UCSD-AML1 (cell line): ENCODE results near the gene SHC4.

Experiments used
- DNase-seq: peaks from one replicate; lab custom pipeline; 2025; ENCODE audit not compliant: unreplicated experiment; lab: John Stamatoyannopoulos, UW

SHC4 gene

DNA sequence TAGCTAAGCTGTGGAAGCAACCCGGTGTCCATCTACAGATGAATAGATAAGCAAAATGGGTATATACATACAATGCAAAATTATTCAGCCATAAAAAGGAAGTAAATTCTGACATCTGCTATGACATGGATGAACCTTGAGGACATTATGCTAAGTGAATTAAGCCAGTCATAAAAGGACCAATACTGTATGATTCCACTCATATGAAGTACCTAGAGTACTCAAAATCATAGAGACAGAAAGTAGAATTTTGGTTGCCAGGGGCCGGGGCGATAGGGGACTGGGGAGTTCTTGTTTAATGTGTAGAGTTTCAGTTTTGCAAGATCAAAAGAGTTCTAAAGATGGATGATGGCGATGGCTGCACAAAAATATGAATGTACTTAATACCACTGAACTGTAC is 75.5 kb downstream of the SHC4 start:
- no peak for DNase-seq

DNA sequence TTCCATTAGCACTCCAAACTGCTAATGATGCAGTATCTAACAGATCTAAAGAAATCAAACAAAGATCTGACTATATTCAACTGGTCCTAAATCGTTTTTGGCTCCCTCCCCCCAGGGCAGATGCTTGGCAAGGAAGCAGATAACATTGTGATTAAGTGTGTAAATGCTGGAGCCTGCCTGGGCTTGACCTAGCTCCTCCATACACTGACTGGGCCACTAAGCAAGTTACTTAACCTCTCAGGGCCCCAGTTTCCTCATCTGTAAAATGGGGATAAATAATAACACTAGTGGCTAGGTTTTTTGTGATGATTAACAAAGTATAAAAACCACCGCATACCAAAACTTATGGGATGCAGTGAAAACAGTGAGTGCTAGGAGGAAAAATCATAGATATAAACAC is 76.6 kb downstream of the SHC4 start:
- no peak for DNase-seq

DNA sequence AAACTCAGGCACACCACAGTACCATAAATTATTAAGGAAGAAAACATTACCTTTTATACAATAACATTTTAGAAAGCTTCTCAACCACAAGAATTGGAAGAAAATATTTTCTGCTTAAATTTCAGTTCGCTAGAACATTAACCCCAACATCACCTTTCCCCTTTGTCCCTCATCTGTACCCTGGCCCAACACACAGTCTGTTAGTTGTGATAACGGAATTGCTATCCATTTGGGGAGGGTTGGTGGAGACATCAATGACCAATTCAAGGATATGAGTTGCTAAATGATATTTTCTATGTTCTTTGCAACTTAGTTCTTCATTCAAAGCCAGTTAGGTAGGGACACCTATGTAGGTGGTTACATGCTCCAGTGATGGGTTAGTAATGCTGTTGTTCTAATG is 80.0 kb downstream of the SHC4 start:
- no peak for DNase-seq

DNA sequence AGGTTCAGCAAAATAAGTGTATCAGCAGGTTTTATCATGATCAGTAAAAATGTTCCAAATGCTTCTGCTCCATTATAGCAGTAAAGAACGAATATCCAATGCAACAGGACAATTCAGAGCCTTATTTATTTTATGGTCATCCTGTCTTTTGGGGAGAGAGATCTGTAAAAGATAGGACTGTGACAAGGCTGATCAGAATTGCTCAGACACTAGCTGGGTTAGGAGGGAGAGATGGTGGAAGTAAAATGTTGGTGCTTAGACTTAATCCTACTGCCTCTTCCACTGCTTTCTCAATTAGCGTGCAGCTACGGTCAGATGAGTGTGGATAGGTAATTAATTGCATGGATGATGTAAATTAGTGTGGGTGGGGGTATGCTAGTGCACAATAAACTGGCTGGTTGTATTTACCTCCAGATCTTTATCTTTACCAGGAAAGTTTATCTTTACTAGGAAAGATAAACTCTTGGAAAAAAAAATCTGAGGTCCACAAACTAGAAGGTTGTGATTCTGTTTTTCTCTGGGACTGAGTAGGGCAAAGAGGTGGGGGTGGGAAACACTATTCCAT is 83.6 kb downstream of the SHC4 start:
- no peak for DNase-seq

DNA sequence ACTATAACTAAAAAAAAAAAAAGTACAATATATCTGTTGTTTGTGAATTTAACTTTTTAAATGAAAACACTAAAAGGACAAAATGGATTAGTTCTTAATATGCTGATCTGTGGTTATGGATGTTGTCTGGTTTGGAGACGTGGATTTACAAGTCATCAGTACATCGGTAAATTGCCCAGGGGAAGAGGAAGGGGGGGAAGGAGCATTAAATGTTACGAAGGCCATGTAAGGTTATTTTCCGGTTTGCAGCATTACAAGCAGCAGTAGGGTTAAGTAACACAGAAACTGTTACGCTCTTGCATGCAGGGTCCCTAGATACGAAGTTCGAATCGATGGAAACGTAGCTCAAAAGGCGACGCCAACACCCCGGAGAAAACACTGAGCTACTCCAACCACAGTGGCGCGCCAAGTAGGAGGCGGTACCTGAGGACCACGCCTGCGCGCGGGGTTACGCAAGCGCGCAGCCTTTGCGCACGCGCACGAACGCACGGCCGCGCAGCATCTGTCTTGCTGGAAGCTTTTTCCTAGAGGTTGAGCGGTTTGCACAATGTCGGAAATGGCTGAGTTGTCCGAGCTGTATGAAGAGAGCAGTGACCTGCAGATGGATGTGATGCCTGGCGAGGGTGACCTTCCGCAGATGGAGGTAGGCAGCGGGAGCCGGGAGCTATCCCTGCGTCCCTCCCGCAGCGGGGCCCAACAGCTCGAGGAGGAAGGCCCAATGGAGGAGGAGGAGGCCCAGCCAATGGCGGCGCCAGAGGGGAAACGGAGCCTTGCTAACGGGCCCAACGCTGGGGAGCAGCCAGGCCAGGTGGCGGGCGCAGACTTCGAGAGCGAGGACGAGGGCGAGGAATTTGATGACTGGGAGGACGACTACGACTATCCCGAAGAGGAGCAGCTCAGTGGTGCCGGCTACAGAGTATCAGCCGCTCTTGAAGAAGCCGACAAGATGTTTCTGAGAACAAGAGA is 85.8 kb downstream of the SHC4 start, which contains the start of gene EID1:
EID1 (plus strand) TSS at position 505 of the 966 bp plus-strand sequence; CDS start at position 548, 43 bp downstream.
- peak; percentile 96 for DNase-seq

DNA sequence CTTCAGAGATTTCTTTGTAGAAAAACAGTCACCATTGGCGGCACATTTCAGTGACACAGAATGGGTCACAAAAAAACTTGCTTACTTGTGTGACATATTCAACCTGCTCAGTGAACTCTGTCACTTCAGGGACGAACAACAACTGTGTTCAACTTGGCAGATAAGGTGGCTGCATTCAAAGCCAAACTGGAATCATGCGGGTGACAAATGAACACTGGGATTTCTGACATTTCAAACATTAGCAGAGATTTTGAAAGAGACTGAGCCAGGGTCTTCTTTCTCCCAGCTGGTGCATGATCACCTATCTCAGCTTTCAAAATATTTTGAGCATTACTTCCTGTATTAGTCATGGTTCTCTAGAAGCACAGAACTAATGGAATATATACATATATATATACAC is 87.7 kb downstream of the SHC4 start:
- DNase-seq: no peak

DNA sequence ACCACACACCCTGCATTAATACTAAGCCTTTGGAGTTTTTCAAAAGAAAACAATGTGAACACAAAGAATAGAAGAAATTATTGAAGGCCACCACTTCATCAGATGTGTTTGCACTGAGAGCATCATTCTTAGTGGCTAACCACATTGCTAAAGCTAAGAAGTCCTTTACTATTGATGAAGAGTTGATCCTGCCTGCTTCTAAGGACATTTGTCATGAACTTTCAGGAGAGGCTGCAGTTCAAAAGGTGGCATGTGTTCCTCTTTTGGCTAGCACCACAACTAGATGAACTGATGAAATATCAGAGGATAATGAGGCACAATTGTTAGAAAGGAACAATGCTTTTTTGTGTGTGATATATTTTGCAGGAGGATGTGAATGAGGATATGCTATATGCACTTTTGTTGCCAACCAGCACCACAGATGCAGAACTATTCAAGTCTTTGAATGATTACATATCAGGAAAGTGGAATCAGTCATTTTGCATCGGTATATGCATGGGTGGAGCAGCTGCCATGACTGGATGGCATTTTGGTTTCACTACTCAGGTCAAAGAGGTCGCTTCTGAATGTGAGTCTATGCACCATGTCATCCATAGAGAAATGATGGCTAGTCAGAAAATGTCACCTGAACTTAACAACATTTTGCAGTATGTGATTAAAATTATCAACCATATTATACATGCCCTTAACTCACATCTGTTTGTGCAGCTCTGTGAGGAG is 88.3 kb downstream of the SHC4 start:
- DNase-seq: no peak

DNA sequence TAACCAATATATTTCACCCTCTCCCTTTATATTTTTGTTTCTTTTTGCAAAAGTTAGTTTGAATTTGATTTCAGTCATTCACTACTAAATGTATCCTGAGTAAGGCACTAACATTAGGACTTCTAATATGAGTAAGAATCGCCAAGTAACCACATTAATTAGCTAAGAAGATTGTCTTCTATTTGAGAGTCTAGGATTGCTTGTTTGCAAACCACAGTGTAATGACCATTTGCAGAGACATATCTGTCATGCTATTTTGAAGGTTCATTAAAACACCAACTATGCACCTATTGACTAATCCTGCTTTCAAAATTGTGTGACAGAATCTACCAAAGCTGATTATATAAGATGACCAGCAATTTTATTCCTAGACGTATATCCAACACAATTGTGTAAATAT is 91.1 kb downstream of the SHC4 start:
- DNase-seq: no peak

DNA sequence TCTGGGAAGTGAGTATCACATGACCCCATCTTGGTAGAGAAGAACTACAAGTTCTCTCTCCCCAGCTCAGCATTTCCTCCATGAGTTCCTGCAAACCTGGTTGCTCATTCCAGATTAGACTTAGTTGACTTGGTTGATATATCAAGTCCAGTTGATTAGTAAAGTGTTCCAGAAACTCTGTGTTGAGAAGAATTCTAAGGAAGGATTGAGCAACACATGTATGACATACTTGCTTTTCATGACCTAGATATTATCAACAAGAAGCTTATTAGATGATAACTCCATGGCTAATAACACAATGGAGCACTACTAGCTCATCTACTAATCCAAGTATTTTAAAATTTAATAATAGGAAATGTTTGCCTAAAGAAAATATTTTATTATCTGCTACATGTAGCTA is 92.2 kb downstream of the SHC4 start:
- no peak for DNase-seq

DNA sequence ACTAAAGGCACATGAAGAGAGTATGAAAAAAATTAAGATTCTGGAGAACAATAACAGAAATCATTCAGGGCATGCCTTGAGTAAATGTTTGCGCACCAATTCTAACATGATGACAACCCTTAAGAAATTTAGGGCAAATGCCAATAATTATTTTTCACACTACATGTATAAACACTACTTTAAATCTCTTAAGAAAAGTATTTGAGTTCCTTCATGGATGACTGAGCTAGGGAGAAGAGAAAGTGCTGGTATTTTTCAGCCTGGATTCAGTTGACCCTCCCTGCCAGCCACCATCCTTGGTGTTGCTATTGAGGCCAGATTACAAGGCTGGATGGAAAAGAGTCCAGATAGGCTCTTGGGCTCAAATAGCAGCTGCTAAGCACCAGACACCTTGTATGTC is 93.8 kb downstream of the SHC4 start:
- DNase-seq: no peak

DNA sequence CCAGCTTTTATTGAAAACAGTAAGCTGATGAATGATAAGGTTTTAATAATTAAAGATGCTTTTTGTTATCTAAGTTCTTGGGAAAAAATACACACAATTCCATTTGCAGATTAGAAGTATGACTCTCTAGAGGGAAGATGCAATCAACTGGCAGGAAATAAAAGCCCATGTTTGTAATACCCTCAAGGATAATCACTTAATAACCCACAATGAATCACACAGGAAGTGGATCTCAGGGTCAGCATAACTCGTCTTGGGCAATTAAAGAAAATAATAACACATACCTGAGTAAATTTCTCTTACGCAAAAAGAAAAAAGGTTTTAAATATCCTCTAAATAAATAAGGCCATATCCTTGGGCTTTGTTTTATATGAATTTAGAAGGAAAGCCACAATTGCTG is 95.2 kb downstream of the SHC4 start:
- DNase-seq: no peak

DNA sequence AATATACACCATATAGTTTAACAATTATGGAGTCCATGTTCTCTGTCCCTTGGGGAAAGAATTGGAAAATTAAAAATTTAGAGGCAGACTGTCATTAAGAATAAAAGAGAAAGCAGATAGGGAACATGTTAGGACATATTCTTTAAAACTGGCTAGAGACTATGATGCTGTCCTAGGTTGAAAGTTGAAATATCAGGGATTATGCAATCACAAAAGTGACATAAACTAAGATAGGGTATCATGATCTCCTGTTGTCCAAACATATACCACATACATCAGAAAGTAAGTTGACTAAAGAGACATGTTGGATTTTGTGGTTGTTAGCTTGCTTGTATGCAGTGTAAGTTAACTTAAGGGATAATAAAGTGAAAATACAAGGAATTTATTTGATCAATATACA is 95.7 kb downstream of the SHC4 start:
- no peak for DNase-seq

DNA sequence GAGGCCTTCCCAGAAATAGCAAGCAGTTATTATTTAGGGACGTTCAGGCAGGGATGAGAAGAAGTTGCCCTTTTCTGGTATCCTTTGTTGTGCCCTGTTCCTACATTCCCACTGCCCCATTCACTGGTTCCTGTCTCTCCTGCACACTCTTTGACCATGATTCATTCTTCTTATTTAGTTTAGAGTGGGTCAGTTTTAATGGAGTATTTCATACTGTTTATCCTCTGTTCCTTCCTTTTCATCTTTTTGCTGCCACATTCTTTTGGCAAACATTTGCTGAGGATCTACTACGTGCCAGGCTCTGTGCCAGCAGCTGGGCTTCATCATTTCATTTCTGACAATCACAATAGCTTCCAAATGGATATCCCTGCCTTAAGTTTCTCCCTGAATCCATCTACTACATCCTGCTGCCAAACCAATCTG is 97.6 kb downstream of the SHC4 start:
- DNase-seq: no peak

DNA sequence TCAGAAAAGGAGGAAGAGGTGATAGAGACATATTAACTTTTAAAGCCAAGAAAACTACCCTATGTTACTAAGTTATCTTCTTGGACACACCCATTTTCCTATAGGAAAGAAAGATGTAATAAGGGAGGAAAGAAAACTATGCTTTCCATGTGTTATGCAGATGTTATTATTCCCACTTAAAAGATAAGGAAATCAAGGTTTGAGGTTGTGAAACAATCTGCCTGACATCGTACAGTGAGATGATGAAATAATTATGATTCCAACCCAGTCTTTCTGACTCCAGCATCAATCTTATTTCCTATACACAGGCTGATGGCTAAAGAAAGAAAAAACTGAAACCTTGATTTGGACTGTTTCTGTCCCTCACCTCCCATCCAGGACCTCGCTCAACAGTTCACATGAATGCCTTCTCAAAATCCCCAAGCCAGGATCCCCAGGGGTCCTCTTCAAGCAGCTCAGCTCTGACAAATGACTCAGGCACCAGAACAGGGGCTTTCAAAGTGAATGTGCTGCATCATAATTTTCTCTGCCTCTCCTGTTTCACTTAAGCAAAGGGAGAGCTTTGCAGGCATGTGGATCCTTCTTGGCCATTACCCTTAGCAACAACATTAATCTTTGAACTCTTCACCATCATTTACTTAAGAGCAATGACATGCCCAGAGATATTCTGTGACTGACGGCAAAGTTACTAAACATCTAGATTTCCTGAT is 98.2 kb downstream of the SHC4 start:
- no peak for DNase-seq

DNA sequence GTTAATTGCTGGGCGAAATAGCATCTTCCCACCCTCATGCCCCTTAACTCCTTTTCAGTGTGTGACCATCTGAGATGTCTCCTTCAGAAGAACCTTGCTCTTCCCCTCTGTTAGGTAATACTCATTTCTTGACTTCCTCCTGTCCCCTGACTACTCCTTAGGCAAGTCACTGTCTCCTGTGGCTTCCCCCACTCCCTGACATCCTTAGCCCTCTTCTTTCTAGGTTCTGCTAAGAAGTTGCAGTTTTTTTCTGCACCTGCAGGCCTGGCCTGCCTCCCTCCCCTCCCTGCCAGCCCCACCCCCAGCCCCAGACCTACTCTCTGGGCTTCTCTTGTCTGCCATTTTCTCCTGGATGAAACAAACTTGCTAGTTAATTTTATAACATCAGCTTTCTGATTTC is 101.0 kb downstream of the SHC4 start:
- no peak for DNase-seq

DNA sequence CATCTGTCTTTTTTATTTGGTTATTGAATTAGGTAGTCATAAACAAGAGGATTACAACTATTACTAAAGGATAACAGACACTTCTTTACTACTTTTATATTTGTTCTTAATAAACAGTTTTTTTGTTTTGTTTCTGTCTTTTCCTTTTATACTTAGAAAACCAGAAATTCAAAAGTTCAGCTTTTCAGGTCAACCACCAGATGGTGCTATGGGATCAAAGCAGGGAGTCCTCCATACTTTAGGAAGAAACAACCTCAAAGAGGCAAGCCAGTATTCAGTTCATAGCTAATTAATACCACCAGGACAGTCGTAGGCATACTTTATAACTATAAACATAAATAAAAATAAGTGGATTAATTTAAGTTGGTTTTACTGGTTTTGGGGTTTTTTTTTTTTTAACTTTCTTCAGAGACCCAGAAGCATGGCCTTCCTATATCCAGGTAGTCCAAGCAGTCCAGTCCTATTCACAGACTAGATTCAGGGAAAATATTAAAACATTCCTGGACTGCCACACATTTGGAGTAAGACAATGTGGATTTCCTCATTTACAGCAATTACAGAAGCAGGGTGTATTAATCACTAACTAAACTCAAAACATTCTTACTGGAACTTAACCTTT is 101.8 kb downstream of the SHC4 start:
- no peak for DNase-seq

DNA sequence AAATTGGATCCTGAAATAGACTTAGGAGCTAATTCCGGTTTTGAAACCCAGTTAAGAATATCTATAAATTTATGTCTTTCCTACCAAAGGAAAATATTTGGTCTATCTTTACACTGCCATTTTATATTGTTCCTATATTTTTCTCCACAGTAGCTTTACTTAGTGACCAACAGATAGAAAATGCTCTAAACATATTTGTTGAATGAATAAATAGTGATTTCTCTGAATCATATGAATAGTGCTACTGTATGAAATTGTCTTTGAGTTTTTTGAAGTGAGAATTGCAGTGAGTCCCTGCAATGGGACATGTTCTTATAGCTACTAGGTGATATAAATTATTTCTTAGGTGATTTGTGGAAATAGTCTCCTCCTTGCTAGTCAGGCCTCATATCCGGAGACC is 104.3 kb downstream of the SHC4 start:
- DNase-seq: no peak

DNA sequence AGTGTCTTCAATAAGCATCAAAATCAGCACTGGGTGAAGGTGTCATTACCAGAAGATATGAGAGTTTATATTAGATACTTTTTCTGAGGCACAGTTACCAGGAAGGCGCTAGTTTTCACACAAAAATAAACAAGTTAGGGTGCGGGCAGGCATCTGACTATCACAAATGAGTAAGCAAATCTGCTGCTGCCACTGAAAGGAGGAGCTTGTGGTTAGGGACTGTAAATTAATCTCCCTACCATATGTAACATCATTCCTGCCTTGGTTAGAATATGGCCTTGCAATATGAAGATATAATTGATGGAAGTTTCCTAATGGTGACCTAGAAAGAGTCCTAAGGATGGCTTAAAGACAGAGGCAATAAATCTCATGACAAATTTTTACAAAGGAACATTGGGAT is 105.3 kb downstream of the SHC4 start:
- DNase-seq: no peak

DNA sequence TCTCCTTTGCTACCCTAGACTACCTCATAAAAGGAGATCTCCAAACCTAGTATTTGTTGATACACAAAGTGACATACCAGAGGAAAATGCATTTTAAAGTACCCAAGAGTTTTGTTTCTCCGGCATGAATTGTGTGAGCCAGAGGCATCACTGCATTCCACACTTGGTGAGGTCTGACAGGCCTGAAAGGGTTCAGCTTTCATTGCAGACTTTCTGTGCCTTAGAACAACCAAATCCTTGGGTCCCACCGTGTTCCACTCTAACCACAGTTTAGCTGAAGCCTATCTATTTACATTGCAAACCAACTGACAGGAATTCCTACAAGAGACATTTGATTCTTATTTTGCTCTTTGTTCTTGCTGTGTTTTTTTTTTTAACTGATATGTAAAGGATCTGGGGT is 106.8 kb downstream of the SHC4 start:
- DNase-seq: no peak

DNA sequence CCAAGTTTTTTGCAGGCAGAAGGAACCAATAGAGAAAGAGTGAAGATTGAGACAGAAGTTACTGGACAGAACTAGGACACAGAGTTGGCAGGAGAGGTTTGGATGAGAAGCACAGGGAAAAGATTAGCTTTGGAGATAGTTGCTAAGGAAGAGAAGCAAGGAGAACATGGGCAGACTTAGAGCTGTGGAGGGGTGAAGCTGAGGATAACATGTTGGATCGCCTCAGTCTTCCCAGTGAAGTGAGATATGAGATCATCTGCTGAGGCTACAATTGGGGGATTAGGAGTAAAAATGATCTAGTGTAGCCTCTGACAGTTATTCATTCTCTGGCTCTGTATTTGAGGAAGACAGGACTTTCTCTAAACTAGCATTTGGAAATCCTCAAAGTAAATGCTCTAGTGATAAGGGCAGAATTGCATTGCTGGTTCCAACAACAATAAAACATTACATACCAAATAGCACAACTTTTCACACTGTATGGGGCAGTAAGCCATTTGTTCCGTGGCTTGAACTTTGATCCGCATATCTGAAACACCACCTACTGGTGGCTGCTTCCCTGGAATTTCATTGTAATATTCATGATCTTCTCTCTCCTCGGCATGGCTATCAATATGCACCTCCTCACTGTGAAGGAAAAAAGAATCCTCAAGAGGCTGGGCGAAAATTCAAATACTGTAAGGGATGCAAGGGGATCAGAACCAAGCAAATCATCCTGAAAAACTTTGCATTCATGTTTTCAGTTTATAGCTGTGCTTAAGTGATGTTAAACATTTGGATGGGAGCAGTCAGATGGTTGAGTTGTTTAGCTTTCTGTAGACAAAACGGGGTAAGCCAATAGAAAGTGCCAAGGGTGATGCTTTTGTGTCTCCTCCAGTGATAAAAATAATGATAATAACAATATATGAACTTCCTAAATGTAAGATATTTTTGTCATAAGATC is 107.9 kb downstream of the SHC4 start:
- no peak for DNase-seq
